MM.1S (cell line): ENCODE data around the gene NTM.

ENCODE experiments used
- DNase-seq: peaks from one replicate; pipeline ENCODE4 v3.0.0-alpha.2; 2015
- H2AFZ ChIP-seq: fragments of 300-600 bp; sonication (generic); 2 replicates; pipeline ENCODE4 v1.6.0; 2016; ENCODE audit warnings: antibody characterized with exemption, low read length
- H3F3A ChIP-seq: fragments of 300-600 bp; sonication (generic); 2 replicates; pipeline ENCODE4 v1.6.1; 2016; ENCODE audit warnings: mild to moderate bottlenecking, antibody characterized with exemption, low read length, moderate library complexity, mixed read lengths; ENCODE audit not compliant: insufficient read depth
- H3K27ac ChIP-seq: fragments of 300-600 bp; sonication (generic); 2 replicates; pipeline ENCODE4 v1.5.1; 2016; ENCODE audit warnings: mild to moderate bottlenecking, low read length
- H3K27me3 ChIP-seq: fragments of 300-600 bp; sonication (generic); replicated peaks from 2 replicates; pipeline ENCODE4 v1.6.0; 2016; ENCODE audit warnings: low read length; ENCODE audit not compliant: insufficient read depth
- H3K36me3 ChIP-seq: fragments of 300-600 bp; sonication (generic); replicated peaks from 2 replicates; pipeline ENCODE4 v1.6.1; 2016; ENCODE audit warnings: mild to moderate bottlenecking, low read length, mixed read lengths; ENCODE audit not compliant: insufficient read depth
- H3K4me1 ChIP-seq: fragments of 300-600 bp; sonication (generic); 2 replicates; pipeline ENCODE4 v1.6.1; 2016; ENCODE audit warnings: low read length, mixed read lengths
- H3K4me2 ChIP-seq: fragments of 300-600 bp; sonication (generic); 2 replicates; pipeline ENCODE4 v1.6.0; 2016; ENCODE audit warnings: low read depth, low read length
- H3K4me3 ChIP-seq: fragments of 300-600 bp; sonication (generic); 2 replicates; pipeline ENCODE4 v1.5.1; 2016; ENCODE audit warnings: low read length, mixed read lengths
- H3K79me2 ChIP-seq: fragments of 300-600 bp; sonication (generic); 2 replicates; pipeline ENCODE4 v1.6.1; 2016; ENCODE audit warnings: mixed run types, low read length, mixed read lengths
- H3K9ac ChIP-seq: fragments of 300-600 bp; sonication (generic); 2 replicates; pipeline ENCODE4 v1.6.1; 2016; ENCODE audit warnings: low read length, mixed read lengths
- H3K9me2 ChIP-seq: fragments of 300-600 bp; sonication (generic); replicated peaks from 2 replicates; pipeline ENCODE4 v1.6.1; 2016; ENCODE audit warnings: mild to moderate bottlenecking, low read length, mixed read lengths; ENCODE audit not compliant: insufficient read depth
- H3K9me3 ChIP-seq: fragments of 300-600 bp; sonication (generic); replicated peaks from 2 replicates; pipeline ENCODE4 v1.6.1; 2016; ENCODE audit warnings: mild to moderate bottlenecking, low read length, mixed read lengths; ENCODE audit not compliant: insufficient read depth
- H4K20me1 ChIP-seq: fragments of 300-600 bp; sonication (generic); 2 replicates; pipeline ENCODE4 v1.6.1; 2016; ENCODE audit warnings: mild to moderate bottlenecking, low read length, moderate library complexity, mixed read lengths; ENCODE audit not compliant: insufficient read depth
- CTCF ChIP-seq: fragments of 300-600 bp; sonication (generic); IDR thresholded peaks from 2 replicates; pipeline ENCODE4 v1.5.1; 2016; ENCODE audit warnings: antibody characterized with exemption, low read length, mixed read lengths
- EZH2 ChIP-seq: fragments of 300-600 bp; sonication (generic); optimal IDR thresholded peaks from 2 replicates; pipeline ENCODE3; 2017; ENCODE audit warnings: low read depth, mild to moderate bottlenecking, antibody characterized with exemption, low read length, mixed read lengths
- EZH2phosphoT487 ChIP-seq: fragments of 300-600 bp; sonication (generic); IDR thresholded peaks from 2 replicates; pipeline ENCODE4 v1.6.1; 2018; ENCODE audit warnings: antibody characterized with exemption, low read length

The NTM gene

GRCh38 chr11:132115454-132115853 is 745.0 kb downstream of the NTM start:
- no peaks in the 10 kb centered on the region for H3F3A ChIP-seq
- no peak for TF ChIP-seq CTCF
- TF ChIP-seq EZH2phosphoT487: no peak
- no peak for TF ChIP-seq EZH2
- H4K20me1 ChIP-seq: no peaks in the 10 kb centered on the region
- H3K79me2 ChIP-seq: no peaks in the 10 kb centered on the region
- no peaks in the 10 kb centered on the region for H3K9me2 ChIP-seq
- no peak overlapping the region for H2AFZ ChIP-seq
- no peak for DNase-seq
- H3K27me3 ChIP-seq: no peaks in the 10 kb centered on the region
- H3K9me3 ChIP-seq: no peaks in the 10 kb centered on the region
- no peaks in the 10 kb centered on the region for H3K36me3 ChIP-seq
- no peak overlapping the region for H3K9ac ChIP-seq
- H3K27ac ChIP-seq: no peak overlapping the region
- no peak overlapping the region for H3K4me2 ChIP-seq
- no peaks in the 10 kb centered on the region for H3K4me1 ChIP-seq
- H3K4me3 ChIP-seq: no peak overlapping the region

- Histone ChIP-seq H4K20me1 (no peaks in the 10 kb centered on the region), H3K4me3 (no peak overlapping the region), H3F3A (no peaks in the 10 kb centered on the region), H3K9ac (no peak overlapping the region), H3K36me3 (no peaks in the 10 kb centered on the region), H3K4me2 (no peak overlapping the region), H2AFZ (no peak overlapping the region), H3K27ac (no peak overlapping the region), H3K4me1 (no peaks in the 10 kb centered on the region), H3K9me3 (no peaks in the 10 kb centered on the region), H3K79me2 (no peaks in the 10 kb centered on the region), H3K9me2 (no peaks in the 10 kb centered on the region), H3K27me3 (no peaks in the 10 kb centered on the region)
- no peak for TF ChIP-seq EZH2
- no peak for TF ChIP-seq EZH2phosphoT487
- TF ChIP-seq CTCF: no peak
- DNase-seq: no peak
These were observed 746.1 kb downstream of the NTM start for GRCh38 chr11:132116516-132116915.

- Histone ChIP-seq H3K9me3 (no peaks in the 10 kb centered on the region), H3K79me2 (no peaks in the 10 kb centered on the region), H3K36me3 (no peaks in the 10 kb centered on the region), H4K20me1 (no peaks in the 10 kb centered on the region), H3F3A (no peaks in the 10 kb centered on the region), H3K4me3 (no peak overlapping the region), H3K9me2 (no peaks in the 10 kb centered on the region), H3K4me1 (peaks cover 3% of the 10 kb centered on the region), H3K27ac (no peak overlapping the region), H3K9ac (no peak overlapping the region), H3K27me3 (no peaks in the 10 kb centered on the region), H3K4me2 (no peak overlapping the region), H2AFZ (no peak overlapping the region)
- TF ChIP-seq CTCF (no peak), EZH2phosphoT487 (no peak), EZH2 (no peak)
- no peak for DNase-seq
These were observed 748.2 kb downstream of the NTM start for GRCh38 chr11:132118661-132119060.
